A673 (cell line): Measurements from ENCODE around the gene LCLAT1.

Source experiments
- EZH2 ChIP-seq: fragments of 200-600 bp; sonication (generic); IDR thresholded peaks from 2 replicates; pipeline ENCODE4 v1.6.1; 2017; ENCODE audit warnings: borderline replicate concordance, low read depth, mild to moderate bottlenecking, mixed read lengths, antibody characterized with exemption, low read length; ENCODE audit not compliant: poor library complexity, severe bottlenecking
- TF ChIP-seq, protein P1 (sequence below): fragments of 300-800, 200-600 bp; sonication (generic); conservative IDR thresholded peaks from 2 replicates; pipeline ENCODE4 v1.5.1; 2017; ENCODE audit warnings: low read depth, mild to moderate bottlenecking, antibody characterized with exemption, low read length, moderate library complexity, mixed read lengths

DNA sequence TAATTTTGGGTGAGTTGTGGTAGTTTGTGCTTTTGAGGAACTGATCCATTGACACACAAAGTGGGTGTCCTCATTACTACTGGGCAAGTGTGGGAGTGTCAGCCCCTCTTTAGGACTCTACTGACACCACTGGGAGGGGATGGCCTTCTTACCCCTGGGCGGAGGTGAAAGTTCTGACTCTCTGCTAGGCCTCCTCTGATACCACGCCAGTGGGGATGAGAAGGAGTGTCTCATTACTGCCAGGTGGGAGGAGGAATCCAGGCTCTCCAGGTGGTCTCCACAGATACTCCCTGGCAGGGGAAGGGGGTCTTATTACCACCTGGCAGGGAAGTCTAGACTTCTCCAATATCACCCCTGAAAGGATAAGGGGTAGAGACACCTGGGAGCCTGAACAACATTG is 9.1 kb downstream of the LCLAT1 start:
- TF ChIP-seq, protein P1, sequence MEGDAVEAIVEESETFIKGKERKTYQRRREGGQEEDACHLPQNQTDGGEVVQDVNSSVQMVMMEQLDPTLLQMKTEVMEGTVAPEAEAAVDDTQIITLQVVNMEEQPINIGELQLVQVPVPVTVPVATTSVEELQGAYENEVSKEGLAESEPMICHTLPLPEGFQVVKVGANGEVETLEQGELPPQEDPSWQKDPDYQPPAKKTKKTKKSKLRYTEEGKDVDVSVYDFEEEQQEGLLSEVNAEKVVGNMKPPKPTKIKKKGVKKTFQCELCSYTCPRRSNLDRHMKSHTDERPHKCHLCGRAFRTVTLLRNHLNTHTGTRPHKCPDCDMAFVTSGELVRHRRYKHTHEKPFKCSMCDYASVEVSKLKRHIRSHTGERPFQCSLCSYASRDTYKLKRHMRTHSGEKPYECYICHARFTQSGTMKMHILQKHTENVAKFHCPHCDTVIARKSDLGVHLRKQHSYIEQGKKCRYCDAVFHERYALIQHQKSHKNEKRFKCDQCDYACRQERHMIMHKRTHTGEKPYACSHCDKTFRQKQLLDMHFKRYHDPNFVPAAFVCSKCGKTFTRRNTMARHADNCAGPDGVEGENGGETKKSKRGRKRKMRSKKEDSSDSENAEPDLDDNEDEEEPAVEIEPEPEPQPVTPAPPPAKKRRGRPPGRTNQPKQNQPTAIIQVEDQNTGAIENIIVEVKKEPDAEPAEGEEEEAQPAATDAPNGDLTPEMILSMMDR = no peak
- no peak for TF ChIP-seq EZH2
